Measurements from ENCODE around the gene MED13L. TPM values are rescaled to one million over a fixed set of nuclear protein-coding genes. Genes with fewer than 3 reads are reported as not detected.

MED13L gene
- total and polyA plus RNA-seq, 8 donors, result 10.3 to 93.8 (median 53.0) TPM

DNA sequence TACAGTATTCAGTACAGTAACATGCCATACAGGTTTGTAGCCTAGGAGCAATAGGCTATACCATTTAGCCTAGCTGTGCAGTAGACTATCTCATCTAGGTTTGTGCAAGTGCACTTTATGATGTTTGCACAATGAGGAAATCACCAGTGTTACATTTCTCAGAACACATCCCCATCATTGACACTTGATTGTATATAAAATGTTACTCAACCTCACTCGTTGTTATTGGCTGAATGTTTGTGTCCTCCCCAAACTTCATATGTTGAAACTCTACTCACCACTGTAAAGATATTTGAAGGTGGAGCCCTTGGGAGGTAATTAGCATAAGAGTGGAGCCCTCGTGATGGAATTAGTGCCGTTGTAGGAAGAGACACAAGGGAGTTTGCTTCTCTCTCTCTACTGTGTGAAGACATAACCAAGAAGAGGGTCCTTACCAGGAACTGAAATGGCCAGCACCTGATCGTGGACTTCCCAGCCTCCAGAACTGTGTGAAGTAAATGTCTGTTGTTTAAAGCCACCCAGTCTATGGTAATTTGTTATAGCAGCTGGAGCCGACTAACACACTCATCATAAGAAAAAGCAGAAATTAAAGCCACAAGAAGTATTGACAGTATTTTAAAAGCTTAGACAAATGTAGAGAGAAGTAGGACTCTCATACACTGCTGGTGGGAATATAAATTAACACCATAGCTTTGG, 3.2 kb upstream of the MED13L start:
- H3K9me3 ChIP-seq, result no peaks in the 10 kb centered on the region
- H3K27me3 ChIP-seq, result no peaks in the 10 kb centered on the region
- intact Hi-C loops (cut with DNase I), result no loop called here
- H3K4me3 ChIP-seq, result no peak overlapping the region
- DNase-seq (no peak), ATAC-seq (no peak), FAIRE-seq (no peak)
- no peaks in the 10 kb centered on the region for H3K4me1 ChIP-seq
- no peak overlapping the region for H3K27ac ChIP-seq
- no peaks in the 10 kb centered on the region for H3K36me3 ChIP-seq
- WGBS, 2 donors, result 58 to 72% methylated on average over 5 of the region's 5 CpGs
- no peak for TF ChIP-seq CTCF (IDR thresholded peaks at IDR 0.05)

- 89 to 91% methylated on average over 10 of the region's 10 CpGs for WGBS, 2 donors
- ATAC-seq, result no peak
- no peak for DNase-seq
- H3K27ac ChIP-seq, result no peak overlapping the region
- FAIRE-seq, result no peak
- H3K36me3 ChIP-seq, result no peaks in the 10 kb centered on the region
- no peak overlapping the region for H3K4me3 ChIP-seq
- peaks cover 0 to 19% (median 7%) of the 10 kb centered on the region in 3 donors for H3K4me1 ChIP-seq
- H3K27me3 ChIP-seq, result no peaks in the 10 kb centered on the region
- TF ChIP-seq CTCF (IDR thresholded peaks at IDR 0.05), result no peak
- intact Hi-C loops (cut with DNase I), result no loop called here
- H3K9me3 ChIP-seq, result no peaks in the 10 kb centered on the region
Observed at GRCh38 chr12:116278667-116279066, 1.2 kb upstream of the MED13L start.

DNA sequence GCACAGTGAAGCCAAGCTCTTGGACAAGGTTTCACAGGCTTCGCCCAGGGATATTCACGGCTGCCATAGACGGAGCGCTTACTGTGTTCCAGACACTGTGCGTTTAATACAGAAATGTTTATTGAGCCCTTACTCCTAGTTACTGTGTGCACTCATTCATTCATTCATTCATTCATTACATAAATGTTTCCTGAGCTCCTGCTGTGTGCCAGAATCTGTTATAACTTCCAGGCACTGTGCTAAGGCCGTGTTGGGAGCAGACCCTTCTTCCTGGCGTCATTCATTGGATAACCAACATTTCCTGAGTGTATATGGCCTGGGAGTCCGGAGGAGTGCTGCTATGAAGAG, 760 bp upstream of the MED13L start:
- TF ChIP-seq CTCF (IDR thresholded peaks at IDR 0.05), result no peak
- ATAC-seq (no peak), FAIRE-seq (no peak), DNase-seq (no peak)
- Histone ChIP-seq H3K27ac (peak overlapping the region in 2 of 4 donors; percentile 86 to 91), H3K4me1 (peaks cover 0 to 22% (median 11%) of the 10 kb centered on the region in 3 donors), H3K27me3 (no peaks in the 10 kb centered on the region), H3K4me3 (peak overlapping the region; percentile 30 to 77 (median 52)), H3K9me3 (no peaks in the 10 kb centered on the region), H3K36me3 (no peaks in the 10 kb centered on the region)
- intact Hi-C loops (cut with DNase I), result no loop called here
- 48 to 50% methylated on average over 8 of the region's 8 CpGs for WGBS, 2 donors

DNA sequence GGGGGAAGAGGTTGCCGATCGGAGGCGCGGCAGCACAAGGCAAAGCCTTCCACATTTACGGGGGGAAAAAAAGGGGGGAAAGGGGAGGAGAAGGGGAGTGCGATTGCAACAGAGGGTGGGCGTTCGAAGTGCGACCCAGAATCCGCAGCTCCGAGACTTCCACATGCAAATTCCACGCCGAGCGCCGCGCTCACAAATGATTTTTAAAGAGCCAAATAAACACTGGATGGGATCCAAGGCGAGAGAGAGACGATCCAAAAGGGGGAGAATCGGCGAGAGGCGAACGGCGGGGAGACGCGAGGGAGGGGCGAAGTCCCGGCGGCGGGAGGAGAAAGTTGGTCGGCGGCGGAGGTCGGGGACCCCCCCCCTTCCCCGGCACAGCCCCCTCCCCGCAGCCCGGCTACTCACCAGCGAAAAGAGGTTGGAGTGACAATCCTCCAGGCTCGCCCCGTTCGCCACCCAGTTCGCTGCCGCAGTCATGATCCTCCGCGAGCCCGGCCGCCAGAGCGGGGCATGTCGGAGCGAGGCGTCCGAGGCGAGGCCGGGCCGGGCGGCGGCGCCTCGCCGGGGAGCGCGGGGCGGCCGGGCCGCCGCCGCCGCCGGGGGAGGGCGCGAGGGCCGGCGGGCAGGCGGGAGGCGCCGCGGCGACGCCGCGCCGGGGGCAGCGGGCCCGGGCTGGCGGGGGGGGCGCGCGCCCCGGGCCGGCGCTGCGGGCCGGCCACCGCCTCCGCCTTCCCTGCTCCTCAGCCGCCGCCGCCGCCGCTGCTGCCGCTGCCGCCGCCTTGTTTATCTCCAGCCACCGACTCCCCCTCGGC, 634 bp downstream of the MED13L start:
- FAIRE-seq (no peak), DNase-seq (peak; percentile 71 to 90 (median 81))

More for the DNA sequence above, 634 bp downstream of the MED13L start:
- intact Hi-C loops (cut with DNase I), result no loop called here
- 1% methylated on average over 43 to 98 of the region's 104 CpGs for WGBS, 2 donors
- H3K4me3 ChIP-seq, result peak overlapping the region; percentile 65 to 77 (median 70)
- H3K27ac ChIP-seq, result peak overlapping the region; percentile 73 to 91 (median 85)
- H3K9me3 ChIP-seq, result no peaks in the 10 kb centered on the region
- no peaks in the 10 kb centered on the region for H3K36me3 ChIP-seq
- peaks cover 0 to 23% (median 16%) of the 10 kb centered on the region in 3 donors for H3K4me1 ChIP-seq
- ATAC-seq, result peak; percentile 62 to 82 (median 68)
- no peak for TF ChIP-seq CTCF (IDR thresholded peaks at IDR 0.05)
- H3K27me3 ChIP-seq, result no peaks in the 10 kb centered on the region

Measured in pancreas (tissue), 10 donors.